ENCODE data around the gene TRIM21. TPM values are rescaled to one million over a fixed set of nuclear protein-coding genes. Genes with fewer than 3 reads are reported as not detected.

Gene TRIM21
- total RNA-seq, 1 experiment from 2014 or later = 52.9 TPM

Other genes starting within 250 kb of the TRIM21 start
- not detected in 2 replicates for gene OR52B4, start 25.3 kb downstream of the TRIM21 start, total RNA-seq (2014; rRNA removed; shearing (Covaris generic))
- not detected in 2 replicates for gene OR52K2, start 55.6 kb upstream of the TRIM21 start, total RNA-seq (2014; rRNA removed; shearing (Covaris generic))
- gene OR52K1, start 88.9 kb upstream of the TRIM21 start, total RNA-seq (2014; rRNA removed; shearing (Covaris generic)) = not detected in 2 replicates
- gene OR52M1, start 151.5 kb upstream of the TRIM21 start, total RNA-seq (2014; rRNA removed; shearing (Covaris generic)) = not detected in 2 replicates
- gene OR52I2, start 188.0 kb upstream of the TRIM21 start, total RNA-seq (2014; rRNA removed; shearing (Covaris generic)) = not detected in 2 replicates
- not detected in 2 replicates for gene OR52I1, start 200.3 kb upstream of the TRIM21 start, total RNA-seq (2014; rRNA removed; shearing (Covaris generic))
- gene TRIM68, start 214.5 kb upstream of the TRIM21 start, total RNA-seq (2014; rRNA removed; shearing (Covaris generic)) = 15.3 and 16.3 TPM in 2 replicates
- gene OR51D1, start 243.8 kb upstream of the TRIM21 start, total RNA-seq (2014; rRNA removed; shearing (Covaris generic)) = not detected in 2 replicates

All from M059J (cell line).